B cell (primary cell): ENCODE results near the gene CNKSR3. TPM values are rescaled to one million over a fixed set of nuclear protein-coding genes. Genes with fewer than 3 reads are reported as not detected.

Source experiments
- ATAC-seq: fragments of 200-7000 bp; cut with Tn5 transposase; one replicate; pipeline ENCODE4 v1.10.0; 2021; ENCODE audit warnings: low read depth, mild to moderate bottlenecking, moderate number of reproducible peaks, moderate library complexity
- CTCF ChIA-PET: fragments of 350-600 bp; sonication (Branson Sonifier 250); formaldehyde crosslinking; loops from one replicate; lab custom pipeline; 2021; ENCODE audit warnings: antibody characterized with exemption, inconsistent platforms; lab: Charles Lee
- POLR2A ChIA-PET: fragments of 350-600 bp; sonication (Branson Sonifier 250); formaldehyde crosslinking; loops from one replicate; lab custom pipeline; 2021; ENCODE audit warnings: antibody characterized with exemption; lab: Charles Lee
- DNase-seq: peaks from one replicate; pipeline ENCODE4 v3.0.0; 2013
- H2AFZ ChIP-seq: 2 replicates; pipeline ENCODE4 v1.6.1; 2012; ENCODE audit warnings: mild to moderate bottlenecking, low read depth, low read length; ENCODE audit not compliant: insufficient read depth, poor library complexity, severe bottlenecking
- H3K27ac ChIP-seq, 2 donors: 1 replicate in 1 of 2; 2 replicates in 1 of 2; pipeline ENCODE4 v1.5.1; 2012 to 2013; ENCODE audit warnings: low read length in 2 of 2, mild to moderate bottlenecking in 2 of 2, moderate library complexity in 1 of 2
- H3K27me3 ChIP-seq, 4 experiments: fragments of 200-600 bp in 1 of 4; sonication (generic) in 1 of 4; replicated peaks in 1 of 4; 1 replicate in 2 of 4; 2 replicates in 2 of 4; pipeline versions ENCODE4 v1.6.1 to v1.7.0; 2013 to 2016; ENCODE audit warnings: low read length in 3 of 4, mild to moderate bottlenecking in 2 of 4, mixed read lengths in 1 of 4, moderate library complexity in 1 of 4; ENCODE audit not compliant: insufficient read depth in 4 of 4, control insufficient read depth in 3 of 4; ENCODE audit errors: control extremely low read depth in 1 of 4
- H3K36me3 ChIP-seq, 2 experiments: replicated peaks in 1 of 2; 1 replicate in 1 of 2; 2 replicates in 1 of 2; pipeline versions ENCODE4 v1.6.1 to v1.7.1; 2013; ENCODE audit warnings: low read length in 1 of 2; ENCODE audit not compliant: insufficient read depth in 2 of 2, control insufficient read depth in 1 of 2; ENCODE audit errors: control extremely low read depth in 1 of 2, extremely low read depth in 1 of 2
- H3K4me1 ChIP-seq, 2 donors: fragments of 200-600 bp in 1 of 2; sonication (generic) in 1 of 2; 1 replicate in 1 of 2; 2 replicates in 1 of 2; pipeline versions ENCODE4 v1.5.1 to v1.6.1; 2013 to 2017; ENCODE audit warnings: low read length in 2 of 2; ENCODE audit not compliant: control insufficient read depth in 2 of 2, insufficient read depth in 2 of 2
- H3K4me2 ChIP-seq: replicated peaks from 2 replicates; pipeline ENCODE3; 2012; ENCODE audit warnings: mild to moderate bottlenecking, low read depth, low read length; ENCODE audit not compliant: poor library complexity, severe bottlenecking
- H3K4me3 ChIP-seq, 5 experiments: fragments of 200-600 bp in 1 of 5; sonication (generic) in 1 of 5; 1 replicate in 3 of 5; 2 replicates in 2 of 5; pipeline versions ENCODE4 v1.5.1 to v1.7.0; 2011 to 2016; ENCODE audit warnings: low read length in 4 of 5, mild to moderate bottlenecking in 4 of 5, low read depth in 2 of 5, control low read depth in 1 of 5, moderate library complexity in 1 of 5; ENCODE audit not compliant: insufficient read depth in 1 of 5; ENCODE audit errors: control extremely low read depth in 1 of 5, extremely low read depth in 1 of 5
- H3K79me2 ChIP-seq: fragments of 200-600 bp; sonication (generic); one replicate; pipeline ENCODE4 v1.6.0; 2016; ENCODE audit warnings: low read length; ENCODE audit not compliant: control insufficient read depth, insufficient read depth
- H3K9ac ChIP-seq: fragments of 200-600 bp; sonication (generic); 2 replicates; pipeline ENCODE4 v1.6.1; 2017; ENCODE audit warnings: mild to moderate bottlenecking, low read length, moderate library complexity
- H3K9me3 ChIP-seq, 3 donors: one replicate each; pipeline versions ENCODE4 v1.6.1 to v1.7.1; 2013; ENCODE audit warnings: low read length in 2 of 3; ENCODE audit not compliant: control insufficient read depth in 2 of 3, insufficient read depth in 1 of 3; ENCODE audit errors: control extremely low read depth in 1 of 3
- H4K20me1 ChIP-seq: 2 replicates; pipeline ENCODE4 v1.6.0; 2012; ENCODE audit warnings: mild to moderate bottlenecking, low read length; ENCODE audit not compliant: insufficient read depth, control insufficient read depth, poor library complexity, severe bottlenecking
- H3K27ac Mint-ChIP-seq: one replicate; pipeline ENCODE4 v1.8.0; 2021; ENCODE audit warnings: mixed read lengths
- H3K27me3 Mint-ChIP-seq: one replicate; pipeline ENCODE4 v1.8.0; 2021; ENCODE audit warnings: mixed read lengths
- H3K4me1 Mint-ChIP-seq: one replicate; pipeline ENCODE4 v1.8.0; 2021; ENCODE audit warnings: mixed read lengths
- H3K4me3 Mint-ChIP-seq: one replicate; pipeline ENCODE4 v1.8.0; 2021; ENCODE audit warnings: mixed read lengths
- H3K9me3 Mint-ChIP-seq: one replicate; pipeline ENCODE4 v1.8.0; 2022; ENCODE audit warnings: mixed read lengths; ENCODE audit not compliant: insufficient read depth
- EZH2 ChIP-seq: IDR thresholded peaks from 2 replicates; pipeline ENCODE4 v1.6.1; 2012; ENCODE audit warnings: borderline replicate concordance, low read depth, mild to moderate bottlenecking, moderate library complexity, low read length; ENCODE audit not compliant: insufficient read depth, poor library complexity, severe bottlenecking
- WGBS: methylation state at CpG from one replicate; pipeline ENCODE4 v1.1.5; 2013; ENCODE audit warnings: missing lambda C conversion rate; ENCODE audit not compliant: insufficient coverage; 5-methylcytosine and 5-hydroxymethylcytosine counted together
- intact Hi-C: fragments of 100-400 bp; cut with micrococcal nuclease; formaldehyde crosslinking; loops from one replicate; pipeline ENCODE4 v1.10.0; 2022
- polyA plus RNA-seq: library from polyadenylated mRNA; depleted of rRNA; stranded (reverse); fragments of >200 nt; gene quantifications from 2 replicates; pipeline ENCODE4 v1.2.3, GENCODE V29; 2012
- total RNA-seq, 2 donors: library from RNA; stranded (reverse); fragments of 120-200 nt in 1 of 2; gene quantifications; 1 replicate in 1 of 2; 2 replicates in 1 of 2; pipeline versions ENCODE4 v1.2.3 to v1.2.4, GENCODE V29; 2013 to 2022
- TF ChIP-seq, protein P1 (sequence below): fragments of 200-600 bp; IDR thresholded peaks from one replicate; pipeline ENCODE4 v1.8.0; 2022; ENCODE audit warnings: antibody characterized with exemption, mild to moderate bottlenecking

Gene CNKSR3
- total and polyA plus RNA-seq, 2 donors (not counting 1 experiment from before 2014, with no cell fraction given), result not detected

DNA sequence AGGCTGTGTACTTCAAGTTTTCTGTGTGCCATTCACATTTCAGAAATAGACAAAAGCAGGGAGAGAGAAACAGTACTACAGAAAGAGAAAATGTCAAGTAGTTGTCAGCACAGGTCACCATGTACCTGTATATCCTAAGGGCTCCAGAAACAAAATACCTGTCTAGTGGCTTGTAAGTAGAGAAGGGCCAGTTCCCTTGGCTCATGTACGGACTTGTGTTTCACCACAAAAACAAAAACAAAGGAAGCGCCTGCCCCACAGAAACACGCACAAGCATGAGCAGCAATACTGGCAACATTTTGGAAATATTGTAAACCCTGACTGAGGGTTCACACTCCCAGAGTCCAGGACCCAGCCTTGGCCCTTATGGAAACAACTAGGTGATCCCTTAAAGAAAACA, 44.3 kb downstream of the CNKSR3 start:
- no peaks in the 10 kb centered on the region for H3K9me3 Mint-ChIP-seq
- 100% methylated on average over 2 of the region's 3 CpGs for WGBS
- CTCF ChIA-PET, result no interaction called here

DNA sequence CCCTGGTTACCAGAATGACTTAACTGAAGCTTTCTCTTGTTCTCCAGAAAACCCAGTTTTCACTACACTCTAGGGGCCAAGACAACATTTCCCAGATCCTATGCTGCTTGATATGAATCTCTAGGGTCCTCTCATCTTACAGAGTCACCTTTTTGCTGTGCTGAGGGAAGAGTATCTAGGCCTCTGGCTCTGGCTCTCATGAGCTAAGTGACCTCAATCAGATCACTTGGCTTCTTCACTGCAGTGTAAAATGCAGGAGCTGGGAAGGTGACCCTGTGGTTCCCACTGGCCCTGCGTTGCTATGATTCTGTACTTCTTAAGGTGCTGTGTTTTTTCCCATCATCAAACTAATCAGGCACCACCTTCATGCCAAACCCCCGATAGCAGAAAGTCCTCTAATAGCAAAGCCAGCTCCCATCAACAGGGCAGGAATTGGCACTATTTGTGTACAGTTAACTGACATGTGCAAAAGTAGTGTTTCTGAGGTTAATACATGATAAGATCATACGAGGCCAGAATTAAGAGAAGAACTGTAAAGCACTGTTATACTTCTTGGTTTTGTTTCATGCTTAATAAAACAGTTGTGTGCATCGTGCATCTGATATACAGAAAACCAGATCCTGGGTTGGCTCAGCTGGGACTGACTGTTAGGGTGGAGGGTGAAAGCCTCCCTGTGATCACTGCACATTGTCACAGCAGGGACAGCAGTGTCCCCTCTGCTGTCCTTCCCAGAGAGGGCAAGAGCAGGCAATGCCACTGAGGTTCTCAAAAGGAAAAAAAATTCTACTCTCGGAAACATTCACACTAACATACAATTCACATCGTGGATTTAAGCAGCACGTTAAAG, 46.7 kb downstream of the CNKSR3 start:
- intact Hi-C loops, result no loop called here
- H3K9ac ChIP-seq, result no peak overlapping the region
- WGBS, result 94% methylated on average over 3 of the region's 7 CpGs
- H2AFZ ChIP-seq, result no peak overlapping the region
- ATAC-seq (no peak), DNase-seq (no peak)
- no peaks in the 10 kb centered on the region for H3K79me2 ChIP-seq
- H4K20me1 ChIP-seq, result no peaks in the 10 kb centered on the region
- Mint-ChIP-seq H3K27me3 (peaks cover 6% of the 10 kb centered on the region), H3K4me1 (no peaks in the 10 kb centered on the region), H3K27ac (no peak overlapping the region), H3K4me3 (no peak overlapping the region), H3K9me3 (no peaks in the 10 kb centered on the region)
- TF ChIP-seq, protein P1, sequence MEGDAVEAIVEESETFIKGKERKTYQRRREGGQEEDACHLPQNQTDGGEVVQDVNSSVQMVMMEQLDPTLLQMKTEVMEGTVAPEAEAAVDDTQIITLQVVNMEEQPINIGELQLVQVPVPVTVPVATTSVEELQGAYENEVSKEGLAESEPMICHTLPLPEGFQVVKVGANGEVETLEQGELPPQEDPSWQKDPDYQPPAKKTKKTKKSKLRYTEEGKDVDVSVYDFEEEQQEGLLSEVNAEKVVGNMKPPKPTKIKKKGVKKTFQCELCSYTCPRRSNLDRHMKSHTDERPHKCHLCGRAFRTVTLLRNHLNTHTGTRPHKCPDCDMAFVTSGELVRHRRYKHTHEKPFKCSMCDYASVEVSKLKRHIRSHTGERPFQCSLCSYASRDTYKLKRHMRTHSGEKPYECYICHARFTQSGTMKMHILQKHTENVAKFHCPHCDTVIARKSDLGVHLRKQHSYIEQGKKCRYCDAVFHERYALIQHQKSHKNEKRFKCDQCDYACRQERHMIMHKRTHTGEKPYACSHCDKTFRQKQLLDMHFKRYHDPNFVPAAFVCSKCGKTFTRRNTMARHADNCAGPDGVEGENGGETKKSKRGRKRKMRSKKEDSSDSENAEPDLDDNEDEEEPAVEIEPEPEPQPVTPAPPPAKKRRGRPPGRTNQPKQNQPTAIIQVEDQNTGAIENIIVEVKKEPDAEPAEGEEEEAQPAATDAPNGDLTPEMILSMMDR, result no peak
- TF ChIP-seq EZH2, result no peak
- H3K27ac ChIP-seq, result no peak overlapping the region
- H3K9me3 ChIP-seq, result no peaks in the 10 kb centered on the region
- H3K4me1 ChIP-seq, result no peaks in the 10 kb centered on the region
- CTCF ChIA-PET, result no interaction called here
- POLR2A ChIA-PET, result no interaction called here
- no peak overlapping the region for H3K4me2 ChIP-seq
- no peaks in the 10 kb centered on the region for H3K27me3 ChIP-seq
- no peak overlapping the region for H3K4me3 ChIP-seq
- H3K36me3 ChIP-seq, result no peaks in the 10 kb centered on the region

More for the DNA sequence above, 44.3 kb downstream of the CNKSR3 start:
- Mint-ChIP-seq H3K27me3 (no peaks in the 10 kb centered on the region), H3K4me1 (no peaks in the 10 kb centered on the region), H3K27ac (no peak overlapping the region), H3K4me3 (no peak overlapping the region)
- ATAC-seq, result no peak
- Histone ChIP-seq H3K36me3 (no peaks in the 10 kb centered on the region), H3K4me3 (no peak overlapping the region), H3K9ac (no peak overlapping the region), H3K79me2 (no peaks in the 10 kb centered on the region), H3K9me3 (peaks cover 0 to 4% (median 0%) of the 10 kb centered on the region in 3 donors), H3K27ac (no peak overlapping the region), H2AFZ (no peak overlapping the region), H3K4me2 (no peak overlapping the region), H3K27me3 (no peaks in the 10 kb centered on the region), H4K20me1 (no peaks in the 10 kb centered on the region), H3K4me1 (no peaks in the 10 kb centered on the region)
- POLR2A ChIA-PET, result no interaction called here
- no peak for TF ChIP-seq EZH2
- TF ChIP-seq, protein P1, result no peak
- intact Hi-C loops, result no loop called here
- DNase-seq, result no peak
